ENCODE results near the gene TMEM243. TPM values are rescaled to one million over a fixed set of nuclear protein-coding genes. Genes with fewer than 3 reads are reported as not detected.
A peak's percentile ranks its signal among the peaks of the same experiment; 100 is the strongest.

The TMEM243 gene
- total and polyA plus RNA-seq, 8 donors = 4.3 to 68.8 (median 31.8) TPM

DNA sequence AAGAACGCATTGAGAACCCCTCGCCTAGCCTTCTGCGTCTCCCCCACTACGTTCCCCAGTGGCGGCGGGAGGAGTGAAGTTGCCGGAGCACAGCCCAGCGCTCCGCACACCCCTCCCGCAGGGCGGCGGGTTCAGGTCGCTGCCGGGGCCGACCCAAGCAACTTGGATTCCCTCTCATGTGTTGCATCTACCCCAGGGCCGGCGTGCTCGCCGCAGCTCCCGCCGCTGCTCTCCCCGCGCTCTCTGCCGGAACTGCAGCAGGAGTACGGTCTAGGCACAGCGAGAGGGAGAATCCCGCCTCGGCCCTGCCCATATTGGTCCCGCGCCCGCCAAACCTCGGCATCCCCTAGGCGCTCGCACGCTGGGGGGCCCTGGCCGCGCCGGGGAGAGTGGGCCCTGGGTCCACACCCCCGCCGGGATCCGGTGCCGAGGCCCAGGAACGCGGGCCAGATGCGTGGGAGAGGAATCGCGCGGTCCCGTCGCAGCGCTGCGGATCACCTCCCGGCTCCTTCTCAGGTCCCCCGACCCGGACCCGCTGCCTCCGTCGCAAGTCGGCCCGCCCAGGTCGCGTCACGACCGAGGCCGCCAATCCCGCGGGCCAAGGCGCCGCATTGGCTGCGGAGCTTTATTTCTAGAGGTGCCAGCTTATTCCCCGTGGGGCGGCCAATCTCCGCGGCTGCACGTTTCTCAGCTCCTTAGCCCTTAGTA is 648 bp upstream of the TMEM243 start:
- WGBS, 5 donors = 0 to 1% (median 0%) methylated on average over 26 to 75 of the region's 75 CpGs
- H3K9me3 ChIP-seq = no peaks in the 10 kb centered on the region
- H3K27ac ChIP-seq = peak overlapping the region; percentile 88 to 94 (median 90)
- H3K36me3 ChIP-seq = no peaks in the 10 kb centered on the region
- no peaks in the 10 kb centered on the region for H3K27me3 ChIP-seq
- H3K4me1 ChIP-seq = peaks cover 25 to 43% (median 36%) of the 10 kb centered on the region in 4 donors
- H3K4me3 ChIP-seq = peak overlapping the region; percentile 71 to 95 (median 86)
- peak; percentile 87 to 95 for DNase-seq
- TF ChIP-seq, protein P1, sequence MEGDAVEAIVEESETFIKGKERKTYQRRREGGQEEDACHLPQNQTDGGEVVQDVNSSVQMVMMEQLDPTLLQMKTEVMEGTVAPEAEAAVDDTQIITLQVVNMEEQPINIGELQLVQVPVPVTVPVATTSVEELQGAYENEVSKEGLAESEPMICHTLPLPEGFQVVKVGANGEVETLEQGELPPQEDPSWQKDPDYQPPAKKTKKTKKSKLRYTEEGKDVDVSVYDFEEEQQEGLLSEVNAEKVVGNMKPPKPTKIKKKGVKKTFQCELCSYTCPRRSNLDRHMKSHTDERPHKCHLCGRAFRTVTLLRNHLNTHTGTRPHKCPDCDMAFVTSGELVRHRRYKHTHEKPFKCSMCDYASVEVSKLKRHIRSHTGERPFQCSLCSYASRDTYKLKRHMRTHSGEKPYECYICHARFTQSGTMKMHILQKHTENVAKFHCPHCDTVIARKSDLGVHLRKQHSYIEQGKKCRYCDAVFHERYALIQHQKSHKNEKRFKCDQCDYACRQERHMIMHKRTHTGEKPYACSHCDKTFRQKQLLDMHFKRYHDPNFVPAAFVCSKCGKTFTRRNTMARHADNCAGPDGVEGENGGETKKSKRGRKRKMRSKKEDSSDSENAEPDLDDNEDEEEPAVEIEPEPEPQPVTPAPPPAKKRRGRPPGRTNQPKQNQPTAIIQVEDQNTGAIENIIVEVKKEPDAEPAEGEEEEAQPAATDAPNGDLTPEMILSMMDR (IDR thresholded peaks at IDR 0.05) = no peak
- TF ChIP-seq EP300 (IDR thresholded peaks at IDR 0.05) (no peak), POLR2AphosphoS5 (IDR thresholded peaks at IDR 0.05) (peak; percentile 44 to 91 (median 87)), POLR2A (IDR thresholded peaks at IDR 0.05) (peak in 1 of 4 donors; percentile 75)
- intact Hi-C loops (cut with DNase I; ENCODE audit: low total_unique reads) = loop anchor here (10.0 kb wide), 1 partner anchor 55 kb away; no protein-coding TSS in a partner anchor

DNA sequence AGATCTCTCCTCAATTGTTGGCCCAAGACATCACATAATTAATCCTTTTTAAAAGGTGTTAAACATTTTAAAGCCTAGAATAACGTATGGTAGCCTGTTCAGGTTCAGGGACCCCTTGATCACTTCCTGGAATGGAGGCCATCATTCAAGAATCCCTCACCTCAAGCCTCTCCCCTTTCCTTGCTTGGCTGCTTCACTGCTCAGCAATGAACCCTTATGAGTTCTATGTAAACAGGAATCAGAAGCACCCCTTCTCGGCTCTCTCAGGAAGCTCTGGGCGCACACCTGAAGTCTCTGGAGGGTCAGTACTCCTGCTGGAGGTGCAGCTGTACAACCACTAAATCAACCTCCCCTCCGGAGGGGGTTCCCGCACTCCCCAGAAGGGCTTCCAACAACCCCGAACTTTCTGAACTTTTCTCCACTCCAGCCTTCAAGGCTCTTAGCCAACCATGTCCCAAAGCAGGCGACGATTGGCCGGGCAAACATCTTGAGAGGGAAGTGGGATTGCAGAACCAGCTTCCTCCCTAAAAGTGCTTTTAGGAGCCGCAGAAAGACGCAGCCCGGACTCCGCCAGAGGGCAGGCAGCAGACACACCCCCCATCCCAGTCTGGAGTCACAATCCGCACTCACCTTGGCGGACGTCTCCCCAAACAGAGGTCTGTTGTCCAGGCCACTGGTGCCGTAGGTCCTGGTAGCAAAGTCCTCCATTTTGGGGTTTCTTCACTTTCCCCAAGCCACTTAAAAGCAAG is 562 bp downstream of the TMEM243 start:
- WGBS, 5 donors = 0 to 2% (median 1%) methylated on average over 14 to 17 of the region's 17 CpGs
- peak; percentile 62 to 74 for DNase-seq
- TF ChIP-seq POLR2AphosphoS5 (IDR thresholded peaks at IDR 0.05) (no peak), POLR2A (IDR thresholded peaks at IDR 0.05) (no peak), EP300 (IDR thresholded peaks at IDR 0.05) (no peak)
- TF ChIP-seq, protein P1 (IDR thresholded peaks at IDR 0.05) = no peak
- H3K27ac ChIP-seq = peak overlapping the region; percentile 88 to 94 (median 90)
- peak overlapping the region; percentile 71 to 95 (median 86) for H3K4me3 ChIP-seq
- intact Hi-C loops (cut with DNase I; ENCODE audit: low total_unique reads) = no loop called here
- no peaks in the 10 kb centered on the region for H3K36me3 ChIP-seq
- H3K27me3 ChIP-seq = no peaks in the 10 kb centered on the region
- H3K4me1 ChIP-seq = peaks cover 25 to 55% (median 45%) of the 10 kb centered on the region in 4 donors
- H3K9me3 ChIP-seq = no peaks in the 10 kb centered on the region

DNA sequence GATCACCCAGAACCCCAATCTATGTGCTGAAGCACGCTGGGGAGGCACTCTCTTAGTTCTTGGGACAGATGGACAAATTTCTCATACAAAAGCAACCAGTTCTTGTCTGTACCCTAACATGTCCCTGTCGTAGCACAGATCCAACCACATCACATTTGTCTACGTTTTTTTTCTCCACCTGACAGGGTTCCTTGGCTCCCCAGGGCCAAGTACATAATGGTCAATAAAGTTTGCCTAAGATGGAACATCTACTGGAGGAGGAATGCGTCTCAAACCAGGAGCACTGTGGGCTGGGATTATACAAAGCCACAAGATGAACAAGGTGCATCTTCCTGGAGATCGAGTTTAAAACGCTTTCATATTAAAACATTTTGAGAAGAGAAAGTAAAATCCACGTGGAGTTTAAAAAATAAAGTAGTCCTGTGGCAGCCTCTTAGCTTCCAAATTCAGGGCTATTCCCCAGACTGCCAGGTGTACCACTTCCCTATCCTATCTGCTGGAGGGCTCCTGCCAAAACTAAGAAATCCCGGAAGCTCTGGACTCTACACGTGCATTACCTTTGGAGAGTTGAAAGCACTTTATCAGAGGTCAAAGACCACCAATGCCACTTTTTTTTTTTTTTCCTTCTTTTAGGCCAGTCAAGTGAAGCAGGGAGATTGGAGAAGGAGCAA is 1.4 kb downstream of the TMEM243 start:
- DNase-seq = no peak
- Histone ChIP-seq H3K4me1 (peaks cover 28 to 64% (median 52%) of the 10 kb centered on the region in 4 donors), H3K27ac (peak overlapping the region in 4 of 5 donors; percentile 88 to 94 (median 90)), H3K4me3 (peak overlapping the region; percentile 71 to 95 (median 86)), H3K36me3 (no peaks in the 10 kb centered on the region), H3K27me3 (no peaks in the 10 kb centered on the region), H3K9me3 (no peaks in the 10 kb centered on the region)
- 44 to 53% (median 48%) methylated on average over 9 of the region's 9 CpGs for WGBS, 5 donors
- TF ChIP-seq, protein P1 (IDR thresholded peaks at IDR 0.05) = no peak
- TF ChIP-seq POLR2A (IDR thresholded peaks at IDR 0.05) = no peak
- TF ChIP-seq EP300 (IDR thresholded peaks at IDR 0.05) = no peak
- TF ChIP-seq POLR2AphosphoS5 (IDR thresholded peaks at IDR 0.05) = no peak
- intact Hi-C loops (cut with DNase I; ENCODE audit: low total_unique reads) = no loop called here

All from stomach (tissue), 9 donors.